ENCODE results near the gene PPM1M.
A peak's percentile ranks its signal among the peaks of the same experiment; 100 is the strongest.

Gene PPM1M

GRCh38 chr3:52243791-52244628, 1.5 kb upstream of the PPM1M start:
- peak overlapping the region; percentile 34 for H3K9ac ChIP-seq (ENCODE audit: insufficient read length, low read depth)
- TF ChIP-seq SUZ12 (IDR thresholded peaks at IDR 0.05; ENCODE audit: extremely low read depth, insufficient read depth, insufficient read length) (no peak), ZNF274 (IDR thresholded peaks at IDR 0.05; ENCODE audit: low read depth, low read length) (no peak), YY1 (IDR thresholded peaks at IDR 0.05; ENCODE audit: insufficient read depth, insufficient read length) (no peak)
- no peak for DNase-seq (ENCODE audit: low read depth, low spot score)
- H3K9me3 ChIP-seq (ENCODE audit: insufficient read depth, low read length) = no peaks in the 10 kb centered on the region
- H3K27me3 ChIP-seq (ENCODE audit: insufficient read depth, insufficient read length) = peaks cover 19% of the 10 kb centered on the region
- H3K36me3 ChIP-seq (ENCODE audit: insufficient read depth, insufficient read length, low read length) = peaks cover 17% of the 10 kb centered on the region
- H3K4me3 ChIP-seq (ENCODE audit: insufficient read length, low read depth) = no peak overlapping the region
- H3K4me1 ChIP-seq (ENCODE audit: insufficient read depth, insufficient read length) = peaks cover 26% of the 10 kb centered on the region

GRCh38 chr3:52246264-52246620, 683 bp downstream of the PPM1M start:
- Histone ChIP-seq H3K9ac (ENCODE audit: insufficient read length, low read depth) (peak overlapping the region; percentile 81), H3K27me3 (ENCODE audit: insufficient read depth, insufficient read length) (peaks cover 19% of the 10 kb centered on the region), H3K4me1 (ENCODE audit: insufficient read depth, insufficient read length) (peaks cover 22% of the 10 kb centered on the region), H3K4me3 (ENCODE audit: insufficient read length, low read depth) (peak overlapping the region; percentile 51), H3K36me3 (ENCODE audit: insufficient read depth, insufficient read length, low read length) (peaks cover 30% of the 10 kb centered on the region), H3K9me3 (ENCODE audit: insufficient read depth, low read length) (no peaks in the 10 kb centered on the region)
- DNase-seq (ENCODE audit: low read depth, low spot score) = no peak
- TF ChIP-seq ZNF274 (IDR thresholded peaks at IDR 0.05; ENCODE audit: low read depth, low read length) = no peak
- TF ChIP-seq YY1 (IDR thresholded peaks at IDR 0.05; ENCODE audit: insufficient read depth, insufficient read length) = no peak
- TF ChIP-seq SUZ12 (IDR thresholded peaks at IDR 0.05; ENCODE audit: extremely low read depth, insufficient read depth, insufficient read length) = no peak

DNA sequence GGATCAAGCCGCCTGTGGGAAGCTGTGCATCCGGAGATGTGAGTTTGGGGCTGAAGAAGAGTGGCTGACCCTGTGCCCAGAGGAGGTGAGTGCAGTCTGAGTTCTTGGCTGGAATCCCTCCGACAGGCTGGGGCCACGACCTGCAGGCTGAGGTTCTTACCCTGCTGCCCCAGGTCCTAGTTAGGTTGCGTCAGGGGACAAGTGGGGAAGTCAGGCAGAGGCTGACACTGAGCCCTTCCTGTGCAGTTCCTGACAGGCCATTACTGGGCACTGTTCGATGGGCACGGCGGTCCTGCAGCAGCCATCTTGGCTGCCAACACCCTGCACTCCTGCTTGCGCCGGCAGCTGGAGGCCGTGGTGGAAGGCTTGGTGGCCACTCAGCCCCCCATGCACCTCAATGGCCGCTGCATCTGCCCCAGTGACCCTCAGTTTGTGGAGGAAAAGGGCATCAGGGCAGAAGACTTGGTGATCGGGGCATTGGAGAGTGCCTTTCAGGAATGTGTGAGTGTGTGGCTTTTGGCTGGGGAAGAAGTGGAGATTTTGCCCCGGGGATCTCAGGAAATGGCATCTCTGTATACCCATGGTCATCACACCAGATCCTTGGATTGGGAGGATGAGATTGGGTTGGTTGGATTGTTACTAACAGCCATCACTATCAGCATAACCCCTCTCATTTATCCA, 1.3 kb downstream of the PPM1M start:
- Histone ChIP-seq H3K27me3 (ENCODE audit: insufficient read depth, insufficient read length) (peaks cover 19% of the 10 kb centered on the region), H3K4me1 (ENCODE audit: insufficient read depth, insufficient read length) (peaks cover 22% of the 10 kb centered on the region), H3K4me3 (ENCODE audit: insufficient read length, low read depth) (no peak overlapping the region), H3K9me3 (ENCODE audit: insufficient read depth, low read length) (no peaks in the 10 kb centered on the region), H3K9ac (ENCODE audit: insufficient read length, low read depth) (peak overlapping the region; percentile 81), H3K36me3 (ENCODE audit: insufficient read depth, insufficient read length, low read length) (peaks cover 35% of the 10 kb centered on the region)
- no peak for TF ChIP-seq YY1 (IDR thresholded peaks at IDR 0.05; ENCODE audit: insufficient read depth, insufficient read length)
- TF ChIP-seq ZNF274 (IDR thresholded peaks at IDR 0.05; ENCODE audit: low read depth, low read length) = no peak
- TF ChIP-seq SUZ12 (IDR thresholded peaks at IDR 0.05; ENCODE audit: extremely low read depth, insufficient read depth, insufficient read length) = no peak
- no peak for DNase-seq (ENCODE audit: low read depth, low spot score)

DNA sequence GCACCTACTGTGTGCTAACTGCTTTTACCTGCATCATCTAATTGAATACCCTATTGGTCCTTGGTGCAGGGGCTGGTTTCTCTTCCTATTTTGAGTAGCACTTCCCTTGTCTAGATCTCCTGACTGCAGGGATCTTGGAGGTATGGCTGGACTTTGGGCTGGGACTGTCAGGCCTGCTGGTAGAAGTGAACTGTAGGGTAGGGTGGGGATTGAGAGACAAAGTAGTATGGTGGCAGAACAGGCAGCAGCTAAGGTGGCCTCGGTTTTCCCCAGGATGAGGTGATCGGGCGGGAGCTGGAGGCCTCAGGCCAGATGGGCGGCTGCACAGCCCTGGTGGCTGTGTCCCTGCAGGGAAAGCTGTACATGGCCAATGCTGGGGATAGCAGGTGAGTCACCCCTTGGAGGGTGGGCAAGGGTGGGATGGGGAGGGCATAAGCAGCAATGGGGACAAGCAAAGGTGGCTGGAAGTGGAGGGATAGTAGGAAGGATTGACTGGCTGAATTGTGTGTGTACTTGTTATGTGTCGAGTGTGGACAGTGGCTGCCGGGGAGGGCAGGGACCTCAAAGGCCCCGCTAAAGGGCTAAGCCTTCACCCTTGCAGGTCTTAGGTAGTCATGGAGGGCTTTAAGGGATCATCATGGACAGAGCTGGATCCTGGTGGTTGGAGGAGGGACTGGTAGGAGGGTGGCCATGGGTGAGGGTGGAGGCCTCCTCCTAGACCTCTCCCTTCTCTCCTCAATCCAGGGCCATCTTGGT, 2.0 kb downstream of the PPM1M start:
- Histone ChIP-seq H3K9me3 (ENCODE audit: insufficient read depth, low read length) (no peaks in the 10 kb centered on the region), H3K27me3 (ENCODE audit: insufficient read depth, insufficient read length) (peaks cover 19% of the 10 kb centered on the region), H3K36me3 (ENCODE audit: insufficient read depth, insufficient read length, low read length) (peaks cover 41% of the 10 kb centered on the region), H3K9ac (ENCODE audit: insufficient read length, low read depth) (no peak overlapping the region), H3K4me1 (ENCODE audit: insufficient read depth, insufficient read length) (peaks cover 22% of the 10 kb centered on the region), H3K4me3 (ENCODE audit: insufficient read length, low read depth) (no peak overlapping the region)
- DNase-seq (ENCODE audit: low read depth, low spot score) = no peak
- TF ChIP-seq ZNF274 (IDR thresholded peaks at IDR 0.05; ENCODE audit: low read depth, low read length) (no peak), YY1 (IDR thresholded peaks at IDR 0.05; ENCODE audit: insufficient read depth, insufficient read length) (no peak), SUZ12 (IDR thresholded peaks at IDR 0.05; ENCODE audit: extremely low read depth, insufficient read depth, insufficient read length) (no peak)

DNA sequence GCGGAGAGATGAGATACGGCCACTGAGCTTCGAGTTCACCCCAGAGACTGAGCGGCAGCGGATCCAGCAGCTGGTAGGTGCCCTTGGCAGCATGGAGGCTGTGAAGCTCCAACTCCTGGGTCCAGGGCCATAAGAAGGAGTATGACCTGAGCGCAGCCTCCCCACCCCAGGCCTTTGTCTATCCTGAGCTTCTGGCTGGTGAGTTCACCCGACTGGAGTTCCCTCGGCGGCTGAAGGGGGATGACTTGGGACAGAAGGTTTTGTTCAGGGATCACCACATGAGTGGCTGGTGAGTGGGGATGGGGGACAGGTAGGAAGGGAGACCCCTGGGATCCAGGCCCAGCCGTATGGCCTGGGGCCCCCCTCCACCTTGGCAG, 2.6 kb downstream of the PPM1M start:
- TF ChIP-seq YY1 (IDR thresholded peaks at IDR 0.05; ENCODE audit: insufficient read depth, insufficient read length) (no peak), SUZ12 (IDR thresholded peaks at IDR 0.05; ENCODE audit: extremely low read depth, insufficient read depth, insufficient read length) (no peak), ZNF274 (IDR thresholded peaks at IDR 0.05; ENCODE audit: low read depth, low read length) (no peak)
- Histone ChIP-seq H3K27me3 (ENCODE audit: insufficient read depth, insufficient read length) (peaks cover 19% of the 10 kb centered on the region), H3K4me1 (ENCODE audit: insufficient read depth, insufficient read length) (peaks cover 22% of the 10 kb centered on the region), H3K9ac (ENCODE audit: insufficient read length, low read depth) (no peak overlapping the region), H3K9me3 (ENCODE audit: insufficient read depth, low read length) (no peaks in the 10 kb centered on the region), H3K4me3 (ENCODE audit: insufficient read length, low read depth) (no peak overlapping the region), H3K36me3 (ENCODE audit: insufficient read depth, insufficient read length, low read length) (peaks cover 47% of the 10 kb centered on the region)
- no peak for DNase-seq (ENCODE audit: low read depth, low spot score)

DNA sequence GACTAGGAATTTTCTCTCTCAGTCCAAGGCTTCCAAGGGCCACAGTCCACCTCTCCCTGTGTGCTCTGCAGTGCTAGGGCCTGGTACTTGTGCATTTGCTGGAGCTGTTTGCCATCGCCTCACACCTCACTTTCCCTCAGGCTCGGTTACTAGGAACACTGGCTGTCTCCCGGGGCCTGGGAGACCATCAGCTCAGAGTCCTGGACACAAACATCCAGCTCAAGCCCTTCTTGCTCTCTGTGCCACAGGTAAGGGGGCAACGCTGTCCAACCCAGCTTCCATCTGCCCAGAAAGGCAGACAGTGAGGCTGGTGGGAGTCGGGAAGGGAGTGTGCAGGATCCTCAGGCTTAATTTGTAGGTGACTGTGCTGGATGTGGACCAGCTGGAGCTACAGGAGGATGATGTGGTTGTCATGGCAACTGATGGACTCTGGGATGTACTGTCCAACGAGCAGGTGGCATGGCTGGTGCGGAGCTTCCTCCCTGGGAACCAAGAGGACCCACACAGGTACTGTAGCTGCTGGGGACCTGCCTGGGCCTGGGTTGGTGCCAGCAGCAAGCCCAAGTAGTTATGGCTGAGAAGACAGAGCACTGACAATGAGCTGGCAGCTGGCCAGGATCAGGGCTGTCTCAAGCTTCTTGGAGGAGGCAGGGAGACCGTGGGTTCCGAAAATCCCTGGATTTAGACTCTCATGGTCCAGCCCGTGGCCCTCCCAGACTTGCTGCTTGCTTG, 3.4 kb downstream of the PPM1M start:
- peaks cover 19% of the 10 kb centered on the region for H3K4me1 ChIP-seq (ENCODE audit: insufficient read depth, insufficient read length)
- no peaks in the 10 kb centered on the region for H3K9me3 ChIP-seq (ENCODE audit: insufficient read depth, low read length)
- peaks cover 55% of the 10 kb centered on the region for H3K36me3 ChIP-seq (ENCODE audit: insufficient read depth, insufficient read length, low read length)
- peaks cover 19% of the 10 kb centered on the region for H3K27me3 ChIP-seq (ENCODE audit: insufficient read depth, insufficient read length)
- no peak overlapping the region for H3K4me3 ChIP-seq (ENCODE audit: insufficient read length, low read depth)
- DNase-seq (ENCODE audit: low read depth, low spot score) = no peak
- no peak overlapping the region for H3K9ac ChIP-seq (ENCODE audit: insufficient read length, low read depth)
- no peak for TF ChIP-seq SUZ12 (IDR thresholded peaks at IDR 0.05; ENCODE audit: extremely low read depth, insufficient read depth, insufficient read length)
- TF ChIP-seq YY1 (IDR thresholded peaks at IDR 0.05; ENCODE audit: insufficient read depth, insufficient read length) = no peak
- no peak for TF ChIP-seq ZNF274 (IDR thresholded peaks at IDR 0.05; ENCODE audit: low read depth, low read length)

All from NT2/D1 (cell line).